Keratinocyte (primary cell): Measurements from ENCODE around the gene CDC34.

Experiments used
- CTCF ChIP-seq, 3 experiments: IDR thresholded peaks in 1 of 3; conservative IDR thresholded peaks in 1 of 3; optimal IDR thresholded peaks in 1 of 3; 2 replicates in 2 of 3; 3 replicates in 1 of 3; pipeline versions ENCODE3 to v1.5.1; 2011; ENCODE audit warnings: low read length in 3 of 3, mild to moderate bottlenecking in 3 of 3, moderate library complexity in 2 of 3, control low read depth in 1 of 3, inconsistent platforms in 1 of 3; ENCODE audit not compliant: insufficient read depth in 2 of 3; ENCODE audit errors: extremely low read depth in 1 of 3
- EZH2 ChIP-seq: IDR thresholded peaks from one replicate; pipeline ENCODE4 v1.6.1; 2012; ENCODE audit warnings: inconsistent platforms, mild to moderate bottlenecking, low read length, moderate library complexity

GRCh38 chr19:493391-494170, 38.0 kb upstream of the CDC34 start:
- TF ChIP-seq CTCF (optimal IDR thresholded peaks at IDR 0.05 in 1 of 3, IDR thresholded peaks at IDR 0.05 in 1 of 3, conservative IDR thresholded peaks at IDR 0.05 in 1 of 3; ENCODE audit: extremely low read depth in 1 of 3, insufficient read depth in 2 of 3, low read length in 3 of 3), result no peak
- TF ChIP-seq EZH2, result no peak
